Measurements from ENCODE around the gene ELOVL2.

ELOVL2 gene

DNA sequence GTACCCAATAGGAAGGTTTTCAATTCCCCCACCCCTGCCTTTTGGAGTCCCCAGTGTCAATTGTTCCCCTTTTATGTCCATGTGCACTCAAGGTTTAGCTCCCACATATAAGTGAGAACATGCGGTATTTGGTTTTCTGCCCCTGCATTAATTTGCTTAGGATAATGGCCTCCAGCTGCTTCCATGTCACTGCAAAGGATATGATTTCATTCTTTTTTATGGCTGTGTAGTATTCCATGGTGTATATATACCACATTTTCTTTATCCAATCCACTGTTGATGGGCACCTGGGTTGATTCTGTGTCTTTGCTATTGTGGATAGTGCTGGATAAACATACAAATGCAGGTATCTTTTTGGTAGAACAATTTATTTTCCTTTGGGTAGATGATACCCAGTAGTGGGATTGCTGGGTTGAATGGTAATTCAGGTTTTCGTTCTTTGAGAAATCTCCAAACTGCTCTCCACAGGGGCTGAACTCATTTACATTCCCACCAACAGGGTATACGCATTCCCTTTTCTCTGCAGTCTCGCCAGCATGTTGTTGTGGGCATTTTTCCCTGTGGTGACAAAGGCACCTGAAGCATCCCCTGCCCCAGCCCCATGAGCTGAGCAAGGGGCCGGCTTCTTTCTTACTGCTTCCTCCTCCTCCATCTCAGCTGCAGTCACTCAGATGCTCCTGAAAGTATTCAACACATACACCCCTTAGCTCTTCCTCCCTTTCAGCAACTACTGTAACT lies 66.7 kb downstream of the ELOVL2 start:
- Histone ChIP-seq H3K9ac (ENCODE audit: insufficient read length) (no peak overlapping the region), H3K9me3 (ENCODE audit: low read depth, low read length) (no peaks in the 10 kb centered on the region), H3K27ac (no peak overlapping the region), H3K4me3 (no peak overlapping the region), H3K36me3 (ENCODE audit: insufficient read depth, low read length) (no peaks in the 10 kb centered on the region)
- DNase-seq (ENCODE audit: low read depth, low spot score) = no peak
- TF ChIP-seq EZH2 (IDR thresholded peaks at IDR 0.05) = no peak
- TF ChIP-seq FOXP2 (optimal IDR thresholded peaks at IDR 0.05; ENCODE audit: control extremely low read depth, extremely low read length, insufficient read depth) = no peak
- TF ChIP-seq POLR2AphosphoS5 (IDR thresholded peaks at IDR 0.05; ENCODE audit: borderline replicate concordance, low read depth, low read length) = no peak

GRCh38 chr6:10976571-10976970 lies 67.5 kb downstream of the ELOVL2 start:
- no peak for DNase-seq (ENCODE audit: low read depth, low spot score)
- TF ChIP-seq EZH2 (IDR thresholded peaks at IDR 0.05) (no peak), FOXP2 (optimal IDR thresholded peaks at IDR 0.05; ENCODE audit: control extremely low read depth, extremely low read length, insufficient read depth) (no peak), POLR2AphosphoS5 (IDR thresholded peaks at IDR 0.05; ENCODE audit: borderline replicate concordance, low read depth, low read length) (no peak)
- no peak overlapping the region for H3K9ac ChIP-seq (ENCODE audit: insufficient read length)
- no peaks in the 10 kb centered on the region for H3K9me3 ChIP-seq (ENCODE audit: low read depth, low read length)
- H3K36me3 ChIP-seq (ENCODE audit: insufficient read depth, low read length) = no peaks in the 10 kb centered on the region
- H3K4me3 ChIP-seq = no peak overlapping the region
- H3K27ac ChIP-seq = no peak overlapping the region

DNA sequence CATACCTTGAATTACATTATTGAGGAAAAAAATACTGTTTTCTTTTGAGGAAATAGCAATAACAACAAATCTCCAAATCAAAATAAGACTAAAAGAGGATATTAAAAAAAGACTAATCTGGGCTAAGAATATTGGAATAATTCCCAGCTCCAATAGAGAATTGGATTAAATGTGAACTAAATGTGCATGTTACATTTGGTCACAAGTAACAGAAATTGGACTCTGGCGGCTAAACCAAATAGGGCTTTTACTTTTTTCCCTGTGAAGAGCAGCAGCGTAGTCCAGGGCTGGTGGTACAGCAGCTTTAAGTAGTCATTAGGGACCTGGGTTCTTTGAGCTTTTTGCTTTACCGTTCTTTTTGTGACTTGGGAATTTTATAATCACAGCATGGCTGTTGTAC lies 71.9 kb downstream of the ELOVL2 start:
- Histone ChIP-seq H3K27ac (no peak overlapping the region), H3K4me3 (no peak overlapping the region), H3K9me3 (ENCODE audit: low read depth, low read length) (no peaks in the 10 kb centered on the region), H3K36me3 (ENCODE audit: insufficient read depth, low read length) (no peaks in the 10 kb centered on the region), H3K9ac (ENCODE audit: insufficient read length) (no peak overlapping the region)
- DNase-seq (ENCODE audit: low read depth, low spot score) = no peak
- TF ChIP-seq POLR2AphosphoS5 (IDR thresholded peaks at IDR 0.05; ENCODE audit: borderline replicate concordance, low read depth, low read length) = no peak
- TF ChIP-seq FOXP2 (optimal IDR thresholded peaks at IDR 0.05; ENCODE audit: control extremely low read depth, extremely low read length, insufficient read depth) = no peak
- TF ChIP-seq EZH2 (IDR thresholded peaks at IDR 0.05) = no peak

DNA sequence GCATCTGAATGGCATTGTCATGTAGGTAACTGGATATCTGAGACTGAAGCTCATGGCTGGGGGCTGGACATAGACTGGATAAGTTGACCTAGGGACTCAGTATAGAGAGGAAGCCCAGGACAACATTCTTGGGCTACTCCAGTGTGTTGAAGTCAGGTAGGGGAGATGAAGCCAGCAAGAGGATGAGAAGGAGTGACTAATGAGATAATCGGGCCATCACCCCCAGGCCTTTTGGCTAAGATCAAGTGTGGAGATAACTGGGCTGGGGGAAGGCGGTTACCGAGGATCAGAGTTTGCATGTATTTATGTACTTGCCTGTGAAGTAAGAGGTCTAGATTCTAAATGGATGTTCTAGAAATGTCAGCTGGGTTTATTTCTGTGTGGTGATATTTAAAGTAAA lies 73.4 kb downstream of the ELOVL2 start:
- Histone ChIP-seq H3K36me3 (ENCODE audit: insufficient read depth, low read length) (no peaks in the 10 kb centered on the region), H3K27ac (no peak overlapping the region), H3K9ac (ENCODE audit: insufficient read length) (no peak overlapping the region), H3K9me3 (ENCODE audit: low read depth, low read length) (no peaks in the 10 kb centered on the region; the same call in 1 of the 2 replicates), H3K4me3 (no peak overlapping the region)
- TF ChIP-seq POLR2AphosphoS5 (IDR thresholded peaks at IDR 0.05; ENCODE audit: borderline replicate concordance, low read depth, low read length) (no peak), EZH2 (IDR thresholded peaks at IDR 0.05) (no peak), FOXP2 (optimal IDR thresholded peaks at IDR 0.05; ENCODE audit: control extremely low read depth, extremely low read length, insufficient read depth) (no peak)
- DNase-seq (ENCODE audit: low read depth, low spot score) = no peak

DNA sequence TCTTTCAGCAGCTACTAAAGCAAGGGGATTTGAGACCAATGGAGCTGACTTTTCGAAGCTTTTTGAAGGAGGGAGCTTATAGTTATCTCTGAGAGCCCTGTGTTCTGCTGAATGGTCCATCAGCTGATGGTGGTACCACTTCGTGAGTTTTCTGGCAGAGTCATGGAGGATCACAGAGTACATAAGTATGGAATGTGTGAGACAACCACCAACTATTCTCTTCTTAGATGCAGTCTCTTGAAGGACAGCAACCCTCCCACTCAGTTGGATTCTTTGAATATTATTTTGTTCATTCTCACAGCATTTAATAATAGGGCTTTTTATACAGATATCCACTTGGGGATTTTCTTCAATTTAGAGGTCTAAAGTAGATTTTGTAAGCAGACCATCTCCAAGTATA lies 75.3 kb downstream of the ELOVL2 start:
- Histone ChIP-seq H3K9ac (ENCODE audit: insufficient read length) (no peak overlapping the region), H3K4me3 (no peak overlapping the region), H3K36me3 (ENCODE audit: insufficient read depth, low read length) (no peaks in the 10 kb centered on the region), H3K27ac (no peak overlapping the region), H3K9me3 (ENCODE audit: low read depth, low read length) (no peaks in the 10 kb centered on the region; the same call in 1 of the 2 replicates)
- TF ChIP-seq POLR2AphosphoS5 (IDR thresholded peaks at IDR 0.05; ENCODE audit: borderline replicate concordance, low read depth, low read length) (no peak), EZH2 (IDR thresholded peaks at IDR 0.05) (no peak), FOXP2 (optimal IDR thresholded peaks at IDR 0.05; ENCODE audit: control extremely low read depth, extremely low read length, insufficient read depth) (no peak)
- DNase-seq (ENCODE audit: low read depth, low spot score) = no peak

- TF ChIP-seq POLR2AphosphoS5 (IDR thresholded peaks at IDR 0.05; ENCODE audit: borderline replicate concordance, low read depth, low read length) = no peak
- no peak for TF ChIP-seq EZH2 (IDR thresholded peaks at IDR 0.05)
- no peak for TF ChIP-seq FOXP2 (optimal IDR thresholded peaks at IDR 0.05; ENCODE audit: control extremely low read depth, extremely low read length, insufficient read depth)
- Histone ChIP-seq H3K9me3 (ENCODE audit: low read depth, low read length) (no peaks in the 10 kb centered on the region; the same call in 1 of the 2 replicates), H3K36me3 (ENCODE audit: insufficient read depth, low read length) (no peaks in the 10 kb centered on the region), H3K4me3 (no peak overlapping the region), H3K9ac (ENCODE audit: insufficient read length) (no peak overlapping the region), H3K27ac (no peak overlapping the region)
- no peak for DNase-seq (ENCODE audit: low read depth, low spot score)
These were observed 79.4 kb downstream of the ELOVL2 start for GRCh38 chr6:10964684-10965083.

GRCh38 chr6:10963113-10963512 lies 81.0 kb downstream of the ELOVL2 start:
- no peaks in the 10 kb centered on the region; the same call in 1 of the 2 replicates for H3K9me3 ChIP-seq (ENCODE audit: low read depth, low read length)
- no peak overlapping the region for H3K9ac ChIP-seq (ENCODE audit: insufficient read length)
- H3K27ac ChIP-seq = peak overlapping the region; percentile 17; the same call in 1 of the 2 replicates
- DNase-seq (ENCODE audit: low read depth, low spot score) = no peak
- no peak overlapping the region for H3K4me3 ChIP-seq
- no peaks in the 10 kb centered on the region for H3K36me3 ChIP-seq (ENCODE audit: insufficient read depth, low read length)
- no peak for TF ChIP-seq EZH2 (IDR thresholded peaks at IDR 0.05)
- no peak for TF ChIP-seq POLR2AphosphoS5 (IDR thresholded peaks at IDR 0.05; ENCODE audit: borderline replicate concordance, low read depth, low read length)
- no peak for TF ChIP-seq FOXP2 (optimal IDR thresholded peaks at IDR 0.05; ENCODE audit: control extremely low read depth, extremely low read length, insufficient read depth)

DNA sequence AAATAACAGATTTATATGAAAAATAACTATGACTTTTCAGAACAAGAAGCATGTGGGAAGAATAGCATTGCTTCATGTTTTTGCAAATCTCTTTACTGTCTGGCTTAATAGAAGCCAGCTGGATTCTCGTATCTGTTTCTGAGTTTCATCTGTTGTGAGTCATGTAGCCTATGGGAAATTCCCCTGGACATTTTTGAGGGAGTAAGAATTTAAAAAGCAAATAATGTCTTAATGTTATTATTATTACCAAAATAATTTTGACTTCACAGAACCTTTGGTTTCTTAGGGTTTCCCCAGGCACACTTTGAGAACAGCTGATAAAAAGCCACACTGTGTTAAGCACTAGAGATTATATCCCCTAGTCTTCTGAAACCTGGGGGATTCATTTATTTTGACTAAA lies 81.4 kb downstream of the ELOVL2 start:
- Histone ChIP-seq H3K9ac (ENCODE audit: insufficient read length) (no peak overlapping the region), H3K36me3 (ENCODE audit: insufficient read depth, low read length) (no peaks in the 10 kb centered on the region), H3K27ac (peak overlapping the region; percentile 17; the same call in 1 of the 2 replicates), H3K9me3 (ENCODE audit: low read depth, low read length) (no peaks in the 10 kb centered on the region; the same call in 1 of the 2 replicates), H3K4me3 (no peak overlapping the region)
- DNase-seq (ENCODE audit: low read depth, low spot score) = peak; percentile 37
- TF ChIP-seq POLR2AphosphoS5 (IDR thresholded peaks at IDR 0.05; ENCODE audit: borderline replicate concordance, low read depth, low read length) (no peak), FOXP2 (optimal IDR thresholded peaks at IDR 0.05; ENCODE audit: control extremely low read depth, extremely low read length, insufficient read depth) (no peak), EZH2 (IDR thresholded peaks at IDR 0.05) (no peak)

All from SK-N-MC (cell line).